Peyer's patch (tissue), 4 donors: Measurements from ENCODE around the gene SLAMF1. TPM values are rescaled to one million over a fixed set of nuclear protein-coding genes. Genes with fewer than 3 reads are reported as not detected.
A peak's percentile ranks its signal among the peaks of the same experiment; 100 is the strongest.

Experiments
- DNase-seq, 3 donors: peaks; one replicate each; pipeline ENCODE4 v3.0.0-alpha.2; 2017 to 2019
- H3K27ac ChIP-seq, 4 donors: fragments of 200-600 bp; sonication (generic); one replicate each; pipeline ENCODE4 v1.5.1; 2016 to 2019
- H3K27me3 ChIP-seq, 2 donors: fragments of 200-600 bp; sonication (generic); one replicate each; pipeline ENCODE4 v1.5.1; 2019
- H3K36me3 ChIP-seq, 3 donors: fragments of 200-600 bp; sonication (generic); one replicate each; pipeline ENCODE4 v1.5.1; 2016 to 2019
- H3K4me1 ChIP-seq, 4 donors: fragments of 200-600 bp; sonication (generic); one replicate each; pipeline ENCODE4 v1.5.1; 2016 to 2019
- H3K4me3 ChIP-seq, 4 donors: fragments of 200-600 bp; sonication (generic); 1 replicate in 3 of 4; 2 replicates in 1 of 4; pipeline ENCODE4 v1.5.1; 2016 to 2019; ENCODE audit warnings: mild to moderate bottlenecking in 1 of 4
- H3K9me3 ChIP-seq, 4 donors: fragments of 200-600 bp; sonication (generic); one replicate each; pipeline ENCODE4 v1.5.1; 2016 to 2019; ENCODE audit warnings: mild to moderate bottlenecking in 1 of 4
- CTCF ChIP-seq, 6 experiments: fragments of 450-650 bp in 4 of 6; fragments of 200-600 bp in 2 of 6; sonication (generic) in 1 of 6; IDR thresholded peaks; one replicate each; pipeline ENCODE4 v1.5.1; 2017 to 2019; ENCODE audit warnings: antibody characterized with exemption in 6 of 6, mild to moderate bottlenecking in 3 of 6, moderate library complexity in 1 of 6
- POLR2A ChIP-seq, 2 donors: fragments of 450-650 bp; IDR thresholded peaks; one replicate each; pipeline ENCODE4 v1.5.1; 2017; ENCODE audit warnings: antibody characterized with exemption in 2 of 2, mild to moderate bottlenecking in 2 of 2, moderate library complexity in 2 of 2
- total RNA-seq, 4 donors: library from RNA; depleted of rRNA; stranded (reverse); fragments of >200 nt; gene quantifications; one replicate each; pipeline ENCODE4 v1.1.0, GENCODE V29; 2016

SLAMF1 gene
- total RNA-seq, 4 donors from 2014 or later: 2.5 to 9.1 (median 6.0) TPM; not detected in 1

GRCh38 chr1:160637065-160637464, 9.8 kb downstream of the SLAMF1 start:
- H3K27me3 ChIP-seq: no peaks in the 10 kb centered on the region
- H3K4me3 ChIP-seq: no peak overlapping the region
- no peak for DNase-seq
- TF ChIP-seq POLR2A (IDR thresholded peaks at IDR 0.05) (no peak), CTCF (IDR thresholded peaks at IDR 0.05) (no peak)
- peak overlapping the region in 1 of 4 donors; percentile 33 for H3K27ac ChIP-seq
- peaks cover 0 to 14% (median 0%) of the 10 kb centered on the region in 4 donors for H3K4me1 ChIP-seq
- no peaks in the 10 kb centered on the region for H3K9me3 ChIP-seq
- no peaks in the 10 kb centered on the region for H3K36me3 ChIP-seq

GRCh38 chr1:160636547-160636946, 10.3 kb downstream of the SLAMF1 start:
- H3K27ac ChIP-seq: no peak overlapping the region
- peaks cover 0 to 14% (median 0%) of the 10 kb centered on the region in 4 donors for H3K4me1 ChIP-seq
- DNase-seq: no peak
- H3K36me3 ChIP-seq: no peaks in the 10 kb centered on the region
- H3K4me3 ChIP-seq: no peak overlapping the region
- no peak for TF ChIP-seq POLR2A (IDR thresholded peaks at IDR 0.05)
- no peak for TF ChIP-seq CTCF (IDR thresholded peaks at IDR 0.05)
- H3K9me3 ChIP-seq: no peaks in the 10 kb centered on the region
- H3K27me3 ChIP-seq: no peaks in the 10 kb centered on the region

GRCh38 chr1:160636076-160636475, 10.8 kb downstream of the SLAMF1 start:
- no peaks in the 10 kb centered on the region for H3K36me3 ChIP-seq
- no peaks in the 10 kb centered on the region for H3K9me3 ChIP-seq
- no peak overlapping the region for H3K4me3 ChIP-seq
- TF ChIP-seq POLR2A (IDR thresholded peaks at IDR 0.05) (no peak), CTCF (IDR thresholded peaks at IDR 0.05) (no peak)
- H3K27me3 ChIP-seq: no peaks in the 10 kb centered on the region
- peaks cover 0 to 14% (median 0%) of the 10 kb centered on the region in 4 donors for H3K4me1 ChIP-seq
- no peak for DNase-seq
- H3K27ac ChIP-seq: no peak overlapping the region

- Histone ChIP-seq H3K27ac (no peak overlapping the region), H3K4me1 (peaks cover 0 to 14% (median 0%) of the 10 kb centered on the region in 4 donors), H3K36me3 (no peaks in the 10 kb centered on the region), H3K4me3 (no peak overlapping the region), H3K9me3 (no peaks in the 10 kb centered on the region), H3K27me3 (no peaks in the 10 kb centered on the region)
- DNase-seq: no peak
- TF ChIP-seq CTCF (IDR thresholded peaks at IDR 0.05) (no peak), POLR2A (IDR thresholded peaks at IDR 0.05) (no peak)
These were observed 12.0 kb downstream of the SLAMF1 start for GRCh38 chr1:160634543-160635491.

GRCh38 chr1:160633330-160633903, 13.4 kb downstream of the SLAMF1 start:
- Histone ChIP-seq H3K4me1 (peaks cover 0 to 7% (median 0%) of the 10 kb centered on the region in 4 donors), H3K27ac (peak overlapping the region in 3 of 4 donors; percentile 4 to 15 (median 14)), H3K27me3 (no peaks in the 10 kb centered on the region), H3K36me3 (no peaks in the 10 kb centered on the region), H3K4me3 (no peak overlapping the region), H3K9me3 (no peaks in the 10 kb centered on the region)
- no peak for DNase-seq
- no peak for TF ChIP-seq CTCF (IDR thresholded peaks at IDR 0.05)
- no peak for TF ChIP-seq POLR2A (IDR thresholded peaks at IDR 0.05)
